HG03060 (cell line): Measurements from ENCODE around the gene ADCY6.

Source experiments
- ATAC-seq: cut with Tn5 transposase; IDR thresholded peaks from one replicate; pipeline ENCODE4 v1.9.1; 2021; ENCODE audit warnings: low read depth, moderate number of reproducible peaks; ENCODE audit not compliant: unreplicated experiment

ADCY6 gene

GRCh38 chr12:48788854-48789775 is at the start of gene ADCY6:
Gene ADCY6 (minus strand): TSS chr12:48789089. CDS start chr12:48783434, 5,655 bp downstream.
- ATAC-seq, result no peak

- no peak for ATAC-seq
Observed at GRCh38 chr12:48838048-48838447, 49.2 kb upstream of the ADCY6 start.

- no peak for ATAC-seq
Observed at GRCh38 chr12:48832321-48833060, 43.6 kb upstream of the ADCY6 start.

- ATAC-seq, result no peak
Observed at GRCh38 chr12:48831257-48831656, 42.4 kb upstream of the ADCY6 start.

- ATAC-seq, result no peak
Observed at GRCh38 chr12:48828841-48829575, 40.1 kb upstream of the ADCY6 start.

- ATAC-seq, result no peak
Observed at GRCh38 chr12:48828293-48828692, 39.4 kb upstream of the ADCY6 start.

GRCh38 chr12:48827513-48828096 is 38.7 kb upstream of the ADCY6 start:
- ATAC-seq, result no peak

GRCh38 chr12:48827026-48827425 is 38.1 kb upstream of the ADCY6 start:
- ATAC-seq, result no peak

- ATAC-seq, result no peak
Observed at GRCh38 chr12:48826209-48826855, 37.4 kb upstream of the ADCY6 start.

GRCh38 chr12:48824905-48825304 is 36.0 kb upstream of the ADCY6 start:
- ATAC-seq, result no peak

- no peak for ATAC-seq
Observed at GRCh38 chr12:48824112-48824511, 35.2 kb upstream of the ADCY6 start.

- no peak for ATAC-seq
Observed at GRCh38 chr12:48823281-48823680, 34.4 kb upstream of the ADCY6 start.

GRCh38 chr12:48822711-48823110 is 33.8 kb upstream of the ADCY6 start:
- no peak for ATAC-seq

GRCh38 chr12:48822139-48822538 is 33.2 kb upstream of the ADCY6 start:
- no peak for ATAC-seq

- ATAC-seq, result no peak
Observed at GRCh38 chr12:48819986-48820725, 31.3 kb upstream of the ADCY6 start.

GRCh38 chr12:48818831-48819590 is 30.1 kb upstream of the ADCY6 start:
- no peak for ATAC-seq

- ATAC-seq, result no peak
Observed at GRCh38 chr12:48817873-48818830, 29.3 kb upstream of the ADCY6 start, which contains the start of gene CACNB3. Gene CACNB3 (plus strand): TSS chr12:48818496. CDS start chr12:48818930, 434 bp downstream.
